Left kidney (tissue), 2 donors: Measurements from ENCODE around the gene LCP2. TPM values are rescaled to one million over a fixed set of nuclear protein-coding genes. Genes with fewer than 3 reads are reported as not detected.
"Not testable (repeated sequence)": the region's sequence is repeated elsewhere in the genome, so short reads cannot be mapped to it uniquely, and the experiment has no call there.

ENCODE experiments used
- DNase-seq: peaks from one replicate; pipeline ENCODE4 v3.0.0-alpha.2; 2013
- polyA plus RNA-seq: library from polyadenylated mRNA; unstranded; fragments of 120-200 nt; gene quantifications from one replicate; pipeline ENCODE4 v1.2.1, GENCODE V29; 2013; ENCODE audit not compliant: insufficient read length

Gene LCP2
- polyA plus RNA-seq, 1 donor: 3.9 TPM

- no peak for DNase-seq
Observed at GRCh38 chr5:170273968-170274710, 23.4 kb downstream of the LCP2 start.

- no peak for DNase-seq
Observed at GRCh38 chr5:170270293-170271069, 27.1 kb downstream of the LCP2 start.

GRCh38 chr5:170269579-170269978, 28.0 kb downstream of the LCP2 start:
- no peak for DNase-seq

- no peak for DNase-seq
Observed at GRCh38 chr5:170268884-170269283, 28.7 kb downstream of the LCP2 start.

GRCh38 chr5:170268153-170268689, 29.4 kb downstream of the LCP2 start:
- no peak for DNase-seq

GRCh38 chr5:170267431-170268152, 30.0 kb downstream of the LCP2 start:
- peak; percentile 72 for DNase-seq

- DNase-seq: no peak
Observed at GRCh38 chr5:170266570-170267381, 30.8 kb downstream of the LCP2 start.

- peak; percentile 57 for DNase-seq
Observed at GRCh38 chr5:170265522-170265921, 32.1 kb downstream of the LCP2 start.

- no peak for DNase-seq
Observed at GRCh38 chr5:170263906-170264305, 33.7 kb downstream of the LCP2 start.

- DNase-seq: no peak
Observed at GRCh38 chr5:170262061-170263045, 35.2 kb downstream of the LCP2 start.

GRCh38 chr5:170261528-170262043, 36.0 kb downstream of the LCP2 start:
- DNase-seq: no peak

- no peak for DNase-seq
Observed at GRCh38 chr5:170257370-170257769, 40.2 kb downstream of the LCP2 start.

- DNase-seq: no peak
Observed at GRCh38 chr5:170256571-170256970, 41.0 kb downstream of the LCP2 start.

GRCh38 chr5:170254056-170254455, 43.5 kb downstream of the LCP2 start:
- DNase-seq: no peak

GRCh38 chr5:170252720-170253350, 44.7 kb downstream of the LCP2 start:
- no peak for DNase-seq

GRCh38 chr5:170252109-170252508, 45.5 kb downstream of the LCP2 start:
- DNase-seq: no peak

GRCh38 chr5:170251462-170251861, 46.1 kb downstream of the LCP2 start:
- no peak for DNase-seq

- no peak for DNase-seq
Observed at GRCh38 chr5:170250810-170251317, 46.7 kb downstream of the LCP2 start.

- no peak for DNase-seq
Observed at GRCh38 chr5:170249355-170249754, 48.2 kb downstream of the LCP2 start.

- DNase-seq: not testable (repeated sequence)
Observed at GRCh38 chr5:170248931-170249227, 48.7 kb downstream of the LCP2 start.
